ENCODE measurements around the gene POTEH. TPM values are rescaled to one million over a fixed set of nuclear protein-coding genes. Genes with fewer than 3 reads are reported as not detected.
"Not testable (repeated sequence)": the region's sequence is repeated elsewhere in the genome, so short reads cannot be mapped to it uniquely, and the experiment has no call there.

Gene POTEH
- total RNA-seq, 1 donor from 2014 or later: not detected

DNA sequence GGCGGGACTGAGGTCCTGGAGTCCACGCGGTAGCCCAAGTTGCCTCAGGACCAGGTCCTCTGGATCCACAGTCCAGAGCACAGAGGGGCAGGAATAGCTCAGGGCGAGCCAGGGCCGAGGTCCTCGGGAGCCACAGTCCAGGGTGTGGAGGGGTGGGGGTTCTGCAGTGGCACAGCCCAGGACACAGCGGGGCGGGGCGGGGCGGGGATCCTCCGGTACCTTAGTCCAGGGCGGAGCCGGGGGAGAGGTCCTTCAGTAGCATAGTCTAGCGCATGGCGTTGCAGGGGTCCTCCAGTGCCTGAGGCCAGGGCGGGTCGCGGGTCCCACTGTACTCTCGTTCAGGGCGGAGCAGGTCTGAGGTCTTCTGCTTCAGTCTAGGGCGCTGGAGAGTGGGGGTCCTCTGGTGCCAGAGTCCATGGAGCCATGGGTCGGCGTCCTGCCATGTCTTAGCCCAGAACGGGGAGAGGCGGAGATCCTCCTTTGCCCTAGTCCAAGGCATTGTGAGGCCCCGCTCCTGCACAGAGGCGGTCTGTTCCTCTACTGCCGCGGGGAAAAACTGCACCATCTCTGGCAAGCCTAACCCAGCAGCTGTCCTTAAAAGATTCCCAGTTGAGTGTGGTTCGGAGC lies 71.4 kb downstream of the POTEH start:
- H3K36me3 ChIP-seq (ENCODE audit: insufficient read depth, low read length); H3K4me1 ChIP-seq (ENCODE audit: insufficient read depth, low read length); H3K27ac Mint-ChIP-seq (ENCODE audit: unreplicated experiment); H3K4me3 ChIP-seq (ENCODE audit: insufficient read depth, low read depth, low read length); H3K9me3 Mint-ChIP-seq (ENCODE audit: unreplicated experiment); H3K36me3 Mint-ChIP-seq (ENCODE audit: low read depth, unreplicated experiment); H2AFZ ChIP-seq (ENCODE audit: low read depth, low read length); H3K27me3 Mint-ChIP-seq (ENCODE audit: low read depth, unreplicated experiment); H3K4me3 Mint-ChIP-seq (ENCODE audit: unreplicated experiment); H3K79me2 ChIP-seq (ENCODE audit: insufficient read depth, low read length); H3K27me3 ChIP-seq (ENCODE audit: insufficient read depth, low read length); H3K9ac ChIP-seq (ENCODE audit: low read length); DNase-seq (ENCODE audit: low read depth); H3K9me3 ChIP-seq (ENCODE audit: insufficient read depth, low read depth, low read length); H4K20me1 ChIP-seq (ENCODE audit: insufficient read depth, low read length); FAIRE-seq; H3K4me1 Mint-ChIP-seq (ENCODE audit: low read depth, unreplicated experiment); H3K4me2 ChIP-seq (ENCODE audit: low read length); H3K27ac ChIP-seq (ENCODE audit: low read depth, low read length): not testable (repeated sequence)

DNA sequence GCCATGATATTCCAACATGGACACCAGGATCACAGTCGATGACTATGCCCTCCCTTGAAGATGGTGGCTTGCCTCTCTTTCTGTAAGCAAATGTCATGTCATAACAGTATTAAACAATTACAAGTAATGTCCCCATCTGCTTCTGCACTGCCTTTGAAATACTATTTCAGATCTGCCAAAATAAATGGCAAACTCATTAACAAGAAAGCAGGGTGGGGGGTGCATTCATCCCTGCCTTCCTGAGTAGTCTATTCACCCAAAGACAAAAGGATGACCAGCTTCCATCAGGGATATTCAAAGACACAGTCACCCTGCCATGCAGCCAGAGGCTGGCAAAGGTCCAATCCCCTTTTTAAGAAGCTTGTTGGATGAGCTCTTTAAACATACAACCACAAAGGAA lies 73.7 kb downstream of the POTEH start:
- not testable (repeated sequence) for H4K20me1 ChIP-seq (ENCODE audit: insufficient read depth, low read length); H3K27me3 Mint-ChIP-seq (ENCODE audit: low read depth, unreplicated experiment); H3K4me2 ChIP-seq (ENCODE audit: low read length); DNase-seq (ENCODE audit: low read depth); H3K9me3 ChIP-seq (ENCODE audit: insufficient read depth, low read depth, low read length); H3K4me3 ChIP-seq (ENCODE audit: insufficient read depth, low read depth, low read length); H3K27ac Mint-ChIP-seq (ENCODE audit: unreplicated experiment); H3K4me1 ChIP-seq (ENCODE audit: insufficient read depth, low read length); H3K9me3 Mint-ChIP-seq (ENCODE audit: unreplicated experiment); H3K4me3 Mint-ChIP-seq (ENCODE audit: unreplicated experiment); FAIRE-seq; H3K36me3 Mint-ChIP-seq (ENCODE audit: low read depth, unreplicated experiment); H3K9ac ChIP-seq (ENCODE audit: low read length); H2AFZ ChIP-seq (ENCODE audit: low read depth, low read length); H3K36me3 ChIP-seq (ENCODE audit: insufficient read depth, low read length); H3K27ac ChIP-seq (ENCODE audit: low read depth, low read length); H3K4me1 Mint-ChIP-seq (ENCODE audit: low read depth, unreplicated experiment); H3K27me3 ChIP-seq (ENCODE audit: insufficient read depth, low read length); H3K79me2 ChIP-seq (ENCODE audit: insufficient read depth, low read length)

Other genes starting within 250 kb of the POTEH start
- not detected in 2 replicates for gene OR11H1, start 161.8 kb upstream of the POTEH start, total RNA-seq